H1 (cell line): ENCODE results near the gene PCP4.

Experiments used
- EP300 ChIP-seq, 2 experiments: IDR thresholded peaks; 1 replicate in 1 of 2; 2 replicates in 1 of 2; pipeline ENCODE4 v1.6.1; 2011 to 2012; ENCODE audit warnings: low read depth in 2 of 2, low read length in 2 of 2, mild to moderate bottlenecking in 2 of 2, borderline replicate concordance in 1 of 2, inconsistent platforms in 1 of 2, moderate library complexity in 1 of 2
- MAX ChIP-seq: IDR thresholded peaks from 2 replicates; pipeline ENCODE4 v1.6.1; 2012; ENCODE audit warnings: inconsistent platforms
- POLR2A ChIP-seq, 2 experiments: IDR thresholded peaks; 1 replicate in 1 of 2; 2 replicates in 1 of 2; pipeline ENCODE4 v1.6.1; 2011; ENCODE audit warnings: low read depth in 2 of 2, low read length in 2 of 2, mild to moderate bottlenecking in 2 of 2; ENCODE audit errors: control extremely low read depth in 1 of 2
- TAF1 ChIP-seq: IDR thresholded peaks from 2 replicates; pipeline ENCODE4 v1.6.1; 2011; ENCODE audit warnings: mild to moderate bottlenecking, low read depth, low read length
- TBP ChIP-seq: IDR thresholded peaks from 2 replicates; pipeline ENCODE4 v1.6.1; 2011; ENCODE audit warnings: low read depth, low read length, improper control_type of control experiment

GRCh38 chr21:39911286-39912199 is 44.3 kb downstream of the PCP4 start:
- no peak for TF ChIP-seq TAF1
- TF ChIP-seq EP300 (IDR thresholded peaks at IDR 0.05; ENCODE audit: borderline replicate concordance in 1 of 2, low read depth in 2 of 2, low read length in 2 of 2): no peak
- TF ChIP-seq POLR2A (IDR thresholded peaks at IDR 0.05; ENCODE audit: control extremely low read depth in 1 of 2, low read depth in 2 of 2, low read length in 2 of 2): no peak
- no peak for TF ChIP-seq TBP
- no peak for TF ChIP-seq MAX
